Measurements from ENCODE around the gene LDHAL6A.

LDHAL6A gene

GRCh38 chr11:18521122-18521521, 65.5 kb downstream of the LDHAL6A start:
- Histone ChIP-seq H3K79me1 (ENCODE audit: low read depth, low read length) (peaks cover 3% of the 10 kb centered on the region), H3K27ac (replicated peaks; ENCODE audit: low read length) (no peak overlapping the region), H2BK120ac (ENCODE audit: low read depth, low read length) (no peak overlapping the region), H3K4me1 (ENCODE audit: control insufficient read depth in 2 of 2, insufficient read depth in 1 of 2, low read depth in 1 of 2, low read length in 2 of 2) (peaks cover 0 to 4% of the 10 kb centered on the region in 2 donors), H3K18ac (ENCODE audit: low read length) (no peak overlapping the region), H2BK15ac (ENCODE audit: low read length) (no peak overlapping the region), H2AK5ac (ENCODE audit: low read depth, low read length) (no peak overlapping the region), H3K27me3 (ENCODE audit: control insufficient read depth in 3 of 3, insufficient read depth in 3 of 3, low read depth in 1 of 3, low read length in 3 of 3) (no peaks in the 10 kb centered on the region), H2BK5ac (ENCODE audit: low read length) (no peak overlapping the region), H4K8ac (ENCODE audit: low read depth, low read length) (no peak overlapping the region), H3K36me3 (replicated peaks in 1 of 2; ENCODE audit: control insufficient read depth in 2 of 2, insufficient read depth in 2 of 2, low read length in 2 of 2) (peaks cover 8 to 57% of the 10 kb centered on the region in 2 donors), H2AFZ (ENCODE audit: low read length) (no peak overlapping the region), H2BK12ac (ENCODE audit: low read length) (no peak overlapping the region), H3K9ac (ENCODE audit: low read depth, low read length, poor library complexity) (no peak overlapping the region), H3K9me3 (replicated peaks in 1 of 2; ENCODE audit: control insufficient read depth in 2 of 2, insufficient read depth in 1 of 2, low read depth in 1 of 2, low read length in 2 of 2) (no peaks in the 10 kb centered on the region), H3K14ac (ENCODE audit: low read length) (no peak overlapping the region), H3K4me3 (ENCODE audit: low read length in 2 of 2) (no peak overlapping the region), H4K91ac (ENCODE audit: low read depth, low read length, poor library complexity) (no peak overlapping the region), H3K23ac (ENCODE audit: low read depth, low read length, poor library complexity) (no peak overlapping the region), H3K4me2 (ENCODE audit: insufficient read depth, low read length, poor library complexity, severe bottlenecking) (no peak overlapping the region), H3K4ac (ENCODE audit: low read length) (no peak overlapping the region)
- WGBS, 2 donors (ENCODE audit: extremely low coverage in 2 of 2, insufficient read length in 2 of 2, insufficient replicate concordance in 1 of 2): no CpG with 5 or more reads among the region's 3 CpGs
- DNase-seq (ENCODE audit: low spot score): no peak

DNA sequence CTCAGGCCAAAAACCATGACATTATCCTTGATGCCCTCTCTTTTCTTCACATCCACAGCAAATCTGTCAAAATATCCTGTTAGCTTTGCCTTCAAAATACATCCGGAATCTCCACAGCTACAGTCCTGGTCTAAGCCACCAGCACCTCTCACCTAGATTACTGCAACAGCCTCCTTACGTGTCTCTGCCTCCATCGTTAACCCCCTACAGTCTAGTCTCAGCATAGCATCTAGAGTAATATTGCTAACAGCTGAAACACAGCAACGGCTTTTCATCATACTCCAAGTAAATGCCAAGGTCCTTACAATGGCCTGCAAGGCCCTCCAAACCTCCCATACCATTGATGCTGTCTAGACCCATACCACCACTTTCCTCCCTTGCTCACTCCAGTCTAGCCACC, 66.7 kb downstream of the LDHAL6A start:
- Histone ChIP-seq H3K14ac (ENCODE audit: low read length) (no peak overlapping the region), H3K36me3 (replicated peaks in 1 of 2; ENCODE audit: control insufficient read depth in 2 of 2, insufficient read depth in 2 of 2, low read length in 2 of 2) (peaks cover 8 to 50% of the 10 kb centered on the region in 2 donors), H2AK5ac (ENCODE audit: low read depth, low read length) (no peak overlapping the region), H2BK120ac (ENCODE audit: low read depth, low read length) (no peak overlapping the region), H4K91ac (ENCODE audit: low read depth, low read length, poor library complexity) (no peak overlapping the region), H3K4me1 (ENCODE audit: control insufficient read depth in 2 of 2, insufficient read depth in 1 of 2, low read depth in 1 of 2, low read length in 2 of 2) (peaks cover 0 to 4% of the 10 kb centered on the region in 2 donors), H3K27ac (replicated peaks; ENCODE audit: low read length) (no peak overlapping the region), H2BK15ac (ENCODE audit: low read length) (no peak overlapping the region), H3K4me2 (ENCODE audit: insufficient read depth, low read length, poor library complexity, severe bottlenecking) (no peak overlapping the region), H3K9me3 (replicated peaks in 1 of 2; ENCODE audit: control insufficient read depth in 2 of 2, insufficient read depth in 1 of 2, low read depth in 1 of 2, low read length in 2 of 2) (no peaks in the 10 kb centered on the region), H2BK5ac (ENCODE audit: low read length) (no peak overlapping the region), H3K4ac (ENCODE audit: low read length) (no peak overlapping the region), H3K27me3 (ENCODE audit: control insufficient read depth in 3 of 3, insufficient read depth in 3 of 3, low read depth in 1 of 3, low read length in 3 of 3) (no peaks in the 10 kb centered on the region), H3K9ac (ENCODE audit: low read depth, low read length, poor library complexity) (no peak overlapping the region), H3K4me3 (ENCODE audit: low read length in 2 of 2) (no peak overlapping the region), H3K79me1 (ENCODE audit: low read depth, low read length) (peaks cover 3% of the 10 kb centered on the region), H4K8ac (ENCODE audit: low read depth, low read length) (no peak overlapping the region), H2AFZ (ENCODE audit: low read length) (no peak overlapping the region), H2BK12ac (ENCODE audit: low read length) (no peak overlapping the region), H3K18ac (ENCODE audit: low read length) (no peak overlapping the region), H3K23ac (ENCODE audit: low read depth, low read length, poor library complexity) (no peak overlapping the region)
- WGBS, 2 donors (ENCODE audit: extremely low coverage in 2 of 2, insufficient read length in 2 of 2, insufficient replicate concordance in 1 of 2): no CpG with 5 or more reads among the region's 4 CpGs
- DNase-seq (ENCODE audit: low spot score): no peak

GRCh38 chr11:18523084-18523483, 67.4 kb downstream of the LDHAL6A start:
- H3K79me1 ChIP-seq (ENCODE audit: low read depth, low read length): peaks cover 3% of the 10 kb centered on the region
- no peak for DNase-seq (ENCODE audit: low spot score)
- peaks cover 8 to 43% of the 10 kb centered on the region in 2 donors for H3K36me3 ChIP-seq (replicated peaks in 1 of 2; ENCODE audit: control insufficient read depth in 2 of 2, insufficient read depth in 2 of 2, low read length in 2 of 2)
- no peak overlapping the region for H2BK15ac ChIP-seq (ENCODE audit: low read length)
- H3K4ac ChIP-seq (ENCODE audit: low read length): no peak overlapping the region
- no peak overlapping the region for H2BK5ac ChIP-seq (ENCODE audit: low read length)
- no peak overlapping the region for H3K4me3 ChIP-seq (ENCODE audit: low read length in 2 of 2)
- H2BK120ac ChIP-seq (ENCODE audit: low read depth, low read length): no peak overlapping the region
- no peaks in the 10 kb centered on the region for H3K27me3 ChIP-seq (ENCODE audit: control insufficient read depth in 3 of 3, insufficient read depth in 3 of 3, low read depth in 1 of 3, low read length in 3 of 3)
- no peak overlapping the region for H3K9ac ChIP-seq (ENCODE audit: low read depth, low read length, poor library complexity)
- no peak overlapping the region for H3K18ac ChIP-seq (ENCODE audit: low read length)
- H3K23ac ChIP-seq (ENCODE audit: low read depth, low read length, poor library complexity): no peak overlapping the region
- peaks cover 2 to 8% of the 10 kb centered on the region in 2 donors for H3K4me1 ChIP-seq (ENCODE audit: control insufficient read depth in 2 of 2, insufficient read depth in 1 of 2, low read depth in 1 of 2, low read length in 2 of 2)
- no peaks in the 10 kb centered on the region for H3K9me3 ChIP-seq (replicated peaks in 1 of 2; ENCODE audit: control insufficient read depth in 2 of 2, insufficient read depth in 1 of 2, low read depth in 1 of 2, low read length in 2 of 2)
- no peak overlapping the region for H4K8ac ChIP-seq (ENCODE audit: low read depth, low read length)
- no peak overlapping the region for H3K27ac ChIP-seq (replicated peaks; ENCODE audit: low read length)
- WGBS, 2 donors (ENCODE audit: extremely low coverage in 2 of 2, insufficient read length in 2 of 2, insufficient replicate concordance in 1 of 2): no CpG with 5 or more reads among the region's 3 CpGs
- no peak overlapping the region for H4K91ac ChIP-seq (ENCODE audit: low read depth, low read length, poor library complexity)
- H3K4me2 ChIP-seq (ENCODE audit: insufficient read depth, low read length, poor library complexity, severe bottlenecking): no peak overlapping the region
- H2BK12ac ChIP-seq (ENCODE audit: low read length): no peak overlapping the region
- H2AK5ac ChIP-seq (ENCODE audit: low read depth, low read length): no peak overlapping the region
- no peak overlapping the region for H2AFZ ChIP-seq (ENCODE audit: low read length)
- H3K14ac ChIP-seq (ENCODE audit: low read length): no peak overlapping the region

DNA sequence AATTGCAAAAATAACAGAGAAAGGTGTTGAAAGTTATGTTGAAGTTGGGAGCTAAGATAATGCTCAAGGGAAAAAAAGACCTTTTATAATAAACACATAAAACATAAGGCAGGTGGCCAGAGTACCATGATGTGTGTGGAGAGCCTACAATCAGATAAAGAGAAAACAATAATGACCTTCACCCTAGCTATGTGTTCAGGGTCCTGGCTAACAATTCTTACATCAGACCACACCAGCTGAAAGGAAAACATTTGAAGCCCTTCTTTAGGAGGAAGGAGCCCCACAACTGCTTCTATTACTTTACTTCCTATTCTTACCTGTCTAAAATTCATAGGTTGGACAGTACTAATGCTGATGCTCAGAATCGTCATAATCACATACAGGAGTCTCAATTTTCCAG, 68.6 kb downstream of the LDHAL6A start:
- H3K4me3 ChIP-seq (ENCODE audit: low read length in 2 of 2): no peak overlapping the region
- no peak overlapping the region for H3K14ac ChIP-seq (ENCODE audit: low read length)
- H3K36me3 ChIP-seq (replicated peaks in 1 of 2; ENCODE audit: control insufficient read depth in 2 of 2, insufficient read depth in 2 of 2, low read length in 2 of 2): peaks cover 8 to 42% of the 10 kb centered on the region in 2 donors
- H3K23ac ChIP-seq (ENCODE audit: low read depth, low read length, poor library complexity): no peak overlapping the region
- WGBS, 2 donors (ENCODE audit: extremely low coverage in 2 of 2, insufficient read length in 2 of 2, insufficient replicate concordance in 1 of 2): no CpG with 5 or more reads among the region's 1 CpG
- H3K4ac ChIP-seq (ENCODE audit: low read length): no peak overlapping the region
- H2BK12ac ChIP-seq (ENCODE audit: low read length): no peak overlapping the region
- no peak overlapping the region for H2AK5ac ChIP-seq (ENCODE audit: low read depth, low read length)
- no peak for DNase-seq (ENCODE audit: low spot score)
- H3K9me3 ChIP-seq (replicated peaks in 1 of 2; ENCODE audit: control insufficient read depth in 2 of 2, insufficient read depth in 1 of 2, low read depth in 1 of 2, low read length in 2 of 2): no peaks in the 10 kb centered on the region
- no peak overlapping the region for H2BK15ac ChIP-seq (ENCODE audit: low read length)
- H3K18ac ChIP-seq (ENCODE audit: low read length): no peak overlapping the region
- no peak overlapping the region for H3K27ac ChIP-seq (replicated peaks; ENCODE audit: low read length)
- no peak overlapping the region for H3K4me2 ChIP-seq (ENCODE audit: insufficient read depth, low read length, poor library complexity, severe bottlenecking)
- H3K4me1 ChIP-seq (ENCODE audit: control insufficient read depth in 2 of 2, insufficient read depth in 1 of 2, low read depth in 1 of 2, low read length in 2 of 2): peaks cover 2 to 8% of the 10 kb centered on the region in 2 donors
- H4K91ac ChIP-seq (ENCODE audit: low read depth, low read length, poor library complexity): no peak overlapping the region
- H3K79me1 ChIP-seq (ENCODE audit: low read depth, low read length): peaks cover 4% of the 10 kb centered on the region
- H2BK5ac ChIP-seq (ENCODE audit: low read length): no peak overlapping the region
- no peak overlapping the region for H4K8ac ChIP-seq (ENCODE audit: low read depth, low read length)
- no peak overlapping the region for H2BK120ac ChIP-seq (ENCODE audit: low read depth, low read length)
- H3K9ac ChIP-seq (ENCODE audit: low read depth, low read length, poor library complexity): no peak overlapping the region
- no peak overlapping the region for H2AFZ ChIP-seq (ENCODE audit: low read length)
- H3K27me3 ChIP-seq (ENCODE audit: control insufficient read depth in 3 of 3, insufficient read depth in 3 of 3, low read depth in 1 of 3, low read length in 3 of 3): no peaks in the 10 kb centered on the region
